Islet of Langerhans (tissue), 1 donor: ENCODE results near the gene ATP5PD.
"Not testable (repeated sequence)": the region's sequence is repeated elsewhere in the genome, so short reads cannot be mapped to it uniquely, and the experiment has no call there.

ENCODE experiments used
- FAIRE-seq: peaks from one replicate; lab custom pipeline; 2011; peaks lifted over from hg19 to GRCh38; lab: Jason Lieb, UNC

ATP5PD gene

DNA sequence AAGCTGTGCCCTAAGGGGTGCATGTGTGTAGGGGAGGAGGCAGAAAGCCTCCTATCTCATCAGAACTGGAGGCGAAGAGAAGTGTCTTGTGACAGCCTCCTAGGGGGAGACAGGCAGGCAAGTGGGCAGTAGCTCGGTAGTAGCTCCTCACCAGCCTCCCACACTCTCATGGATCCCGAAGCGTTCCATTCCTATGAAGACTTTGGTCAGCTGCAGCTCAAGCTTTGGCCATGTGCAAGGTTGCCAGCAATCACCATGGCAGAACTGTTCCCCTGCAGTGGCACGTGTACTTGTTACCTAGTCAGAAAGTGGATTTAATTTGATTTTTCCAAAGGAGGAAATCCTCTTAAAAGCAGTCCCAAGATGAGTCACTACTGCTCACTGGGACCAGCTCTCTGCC lies 27.6 kb downstream of the ATP5PD start:
- no peak for FAIRE-seq

DNA sequence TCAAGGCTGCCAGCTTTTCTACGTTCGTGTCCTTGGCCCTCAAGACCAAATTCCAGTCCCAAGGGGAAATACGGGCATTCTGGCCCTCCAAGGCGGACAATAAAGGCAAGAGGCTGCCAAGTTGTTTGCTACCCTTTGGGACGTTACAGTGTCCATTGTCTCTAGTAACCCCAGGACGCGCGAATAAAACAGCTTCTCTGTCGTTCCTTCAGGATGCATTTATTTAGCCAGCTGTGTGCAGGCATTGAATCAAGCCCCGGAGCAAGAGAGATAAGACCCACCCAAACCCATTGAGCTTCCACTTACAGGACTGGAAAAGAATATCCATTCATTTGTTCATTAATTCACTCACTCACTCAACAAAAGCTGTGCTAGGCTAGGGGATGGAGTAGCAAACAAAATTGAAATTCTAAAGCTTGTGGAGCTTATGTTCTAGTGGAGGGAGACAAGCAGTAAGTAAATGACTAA lies 33.6 kb downstream of the ATP5PD start:
- FAIRE-seq, result no peak

DNA sequence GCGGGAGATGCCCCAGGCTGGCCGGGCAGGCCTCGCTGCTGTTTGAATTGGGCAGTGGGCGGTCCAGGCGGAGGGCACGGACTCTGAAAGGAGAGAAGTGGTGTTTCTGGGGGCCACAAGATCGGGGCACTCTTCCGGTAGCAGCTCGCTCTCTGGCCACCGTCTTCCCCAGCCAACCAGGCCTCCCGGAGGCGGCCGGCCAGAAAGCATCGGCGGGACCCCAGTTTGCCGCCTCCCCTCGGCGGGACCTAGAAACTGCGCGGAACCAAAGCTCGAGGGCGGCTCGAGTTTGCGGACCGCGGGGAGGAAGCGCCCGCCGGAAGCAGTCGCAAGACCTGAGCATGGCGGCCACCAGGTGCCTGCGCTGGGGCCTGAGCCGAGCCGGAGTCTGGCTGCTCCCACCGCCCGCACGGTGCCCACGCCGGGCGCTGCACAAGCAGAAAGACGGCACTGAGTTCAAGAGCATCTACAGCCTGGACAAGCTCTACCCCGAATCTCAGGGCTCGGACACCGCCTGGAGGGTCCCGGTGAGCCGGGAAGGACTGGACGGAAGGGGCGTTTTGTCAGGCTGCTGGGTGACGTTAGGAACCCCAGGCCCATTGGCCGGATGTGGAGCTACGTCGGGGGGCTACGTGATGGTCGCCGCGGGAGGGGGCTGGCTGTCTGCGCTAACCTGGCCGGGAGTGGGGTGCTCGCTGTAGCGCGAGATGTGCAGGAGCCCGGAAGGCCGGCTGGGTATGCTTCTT lies 34.2 kb downstream of the ATP5PD start, which contains the start of gene MRPL58:
TSS of gene MRPL58 (plus strand) at position 325 of the 746 bp plus-strand sequence. CDS start at position 342, 17 bp downstream.
- no peak for FAIRE-seq

DNA sequence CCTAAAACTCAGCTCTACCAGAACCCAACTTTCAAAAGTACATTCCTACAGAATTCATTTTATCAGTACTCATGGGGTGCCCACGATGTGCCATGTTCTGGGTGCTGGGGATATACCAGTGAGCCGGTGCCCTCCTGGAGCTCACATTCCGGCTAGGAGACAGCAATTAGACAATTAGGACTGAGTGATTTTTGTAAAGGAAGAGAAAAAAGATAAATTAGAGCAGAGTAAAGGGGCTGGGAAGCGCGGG lies 34.7 kb downstream of the ATP5PD start:
- no peak for FAIRE-seq

DNA sequence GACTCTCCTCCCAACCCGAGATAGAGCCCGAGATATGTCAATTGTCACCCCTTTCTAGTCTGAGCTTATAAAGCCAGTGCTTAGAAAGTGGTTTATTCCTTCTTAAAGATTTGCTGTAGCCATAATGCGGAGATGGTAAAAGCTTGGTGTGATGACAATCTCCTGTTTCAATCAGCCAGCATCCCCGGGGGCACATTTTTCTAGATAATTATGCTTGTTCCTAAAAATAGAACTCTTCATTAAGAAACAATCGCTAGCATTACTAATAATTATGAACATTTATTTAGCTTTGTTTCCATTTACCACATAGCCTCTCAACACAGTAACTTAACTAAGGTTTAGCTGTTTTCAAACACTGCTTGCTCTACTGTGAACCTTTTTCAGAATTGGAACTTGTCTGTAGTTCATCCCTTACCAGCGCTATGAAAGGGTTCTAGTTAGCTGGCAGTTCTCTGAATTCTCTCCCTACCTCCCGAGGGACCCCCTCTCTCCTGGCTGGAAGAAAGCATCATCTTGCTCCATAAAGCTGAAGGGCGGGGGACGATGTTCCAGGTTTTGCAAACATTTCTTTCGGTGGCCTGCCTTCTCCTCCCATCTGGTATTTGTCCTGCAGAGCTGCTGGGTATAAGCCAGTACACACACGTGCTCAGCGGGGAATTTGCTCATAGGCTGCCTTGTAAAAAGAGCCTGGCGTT lies 35.2 kb downstream of the ATP5PD start:
- no peak for FAIRE-seq

DNA sequence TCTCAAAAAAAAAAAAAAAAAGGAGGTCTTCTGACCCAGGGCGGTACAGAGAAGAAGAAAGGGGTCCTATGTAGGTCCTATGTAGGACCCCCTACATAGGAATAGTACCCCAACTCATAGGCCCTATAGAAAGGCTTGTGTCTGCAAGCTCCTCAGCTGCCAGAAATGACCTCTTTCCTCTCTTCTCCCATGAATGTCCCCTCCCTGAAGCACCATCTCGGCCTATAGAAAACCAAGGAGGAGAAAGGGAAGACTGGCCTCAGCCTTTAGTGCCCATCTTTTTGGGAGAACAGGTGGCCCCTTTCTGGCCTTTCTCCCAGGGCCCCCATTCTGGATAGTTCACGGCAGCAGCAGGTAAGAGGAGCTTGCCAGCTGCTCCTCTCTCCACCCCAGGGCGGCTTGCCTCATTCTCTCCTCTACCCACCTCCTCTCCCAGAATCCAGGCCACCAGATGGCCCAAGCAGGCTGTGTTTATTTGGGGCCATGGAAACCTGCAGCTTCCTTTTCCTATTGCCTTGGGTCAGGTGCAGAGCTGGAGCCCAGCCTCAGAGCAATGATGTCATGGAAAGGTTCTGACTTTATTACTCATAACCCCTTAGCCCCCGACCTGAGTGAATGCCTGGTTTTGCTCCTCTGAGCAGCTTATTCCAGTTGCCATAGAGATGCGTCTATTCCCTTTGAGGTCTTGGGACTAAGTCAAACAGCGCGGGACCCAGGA lies 35.9 kb downstream of the ATP5PD start:
- FAIRE-seq, result no peak

DNA sequence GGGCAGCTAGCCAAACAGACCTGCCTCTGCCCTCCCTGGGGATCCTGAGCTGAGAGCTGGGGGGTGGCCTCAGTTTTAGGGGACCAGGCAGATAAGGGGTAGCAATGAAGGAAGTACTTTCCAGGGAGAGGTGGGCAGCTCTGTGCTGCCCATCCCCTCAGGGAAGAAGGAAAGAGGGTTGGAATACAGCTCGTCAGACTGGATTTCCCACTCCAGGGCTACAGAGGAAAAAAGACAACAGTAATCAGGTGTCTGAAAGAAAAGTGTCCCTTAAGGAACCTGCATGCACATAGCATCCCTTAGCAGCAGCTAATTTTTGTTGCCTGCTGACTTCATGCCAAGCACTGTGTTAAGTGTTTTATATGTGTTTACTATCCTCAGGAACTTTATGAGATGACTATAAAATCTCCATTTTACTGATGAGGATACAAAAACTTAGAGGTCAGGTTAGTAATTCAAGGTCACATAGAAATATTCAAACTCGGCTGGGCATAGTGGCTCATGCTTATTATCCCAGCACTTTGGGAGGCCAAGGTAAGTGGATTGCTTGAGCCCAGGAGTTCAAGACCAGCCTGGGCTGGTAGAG lies 37.5 kb downstream of the ATP5PD start:
- FAIRE-seq, result no peak

DNA sequence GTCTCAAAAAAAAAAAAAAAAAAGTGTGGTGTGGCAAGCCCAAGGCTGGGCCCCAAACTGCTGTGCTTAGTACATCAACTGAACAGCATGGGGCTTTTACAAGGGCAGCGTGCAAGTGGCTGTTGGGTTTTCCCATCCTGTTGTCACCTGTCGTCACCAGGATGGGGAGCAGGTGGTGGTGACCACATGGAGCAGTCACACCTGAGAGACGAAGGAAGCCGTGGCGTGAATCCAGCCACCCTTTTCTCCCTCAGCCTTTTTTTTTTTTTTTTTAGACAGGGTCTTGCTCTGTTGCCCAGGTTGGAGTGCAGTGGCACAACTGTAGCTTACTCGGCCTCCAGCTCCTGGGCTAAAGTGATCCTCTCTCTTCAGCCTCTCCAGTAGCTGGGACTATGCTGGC lies 38.4 kb downstream of the ATP5PD start:
- FAIRE-seq, result no peak

DNA sequence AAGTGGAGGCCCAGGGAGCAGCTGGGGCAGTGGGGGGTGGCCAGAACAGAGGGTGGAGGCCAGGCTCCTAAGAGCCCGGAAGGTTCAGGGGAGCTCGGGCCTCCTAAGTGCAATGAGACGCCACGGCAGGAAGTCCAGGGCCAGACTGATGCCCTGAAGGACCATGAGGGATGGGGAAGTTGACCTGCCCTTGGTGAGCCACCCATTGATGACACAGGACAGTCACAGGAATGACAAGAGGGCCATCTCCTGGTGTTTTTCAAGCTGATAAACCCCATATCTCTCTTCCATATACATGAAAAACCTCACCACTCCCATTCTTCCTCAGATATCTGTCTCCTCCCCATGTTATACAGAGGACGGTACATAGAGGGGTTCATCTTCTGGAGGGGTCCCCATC lies 40.1 kb downstream of the ATP5PD start:
- FAIRE-seq, result no peak

DNA sequence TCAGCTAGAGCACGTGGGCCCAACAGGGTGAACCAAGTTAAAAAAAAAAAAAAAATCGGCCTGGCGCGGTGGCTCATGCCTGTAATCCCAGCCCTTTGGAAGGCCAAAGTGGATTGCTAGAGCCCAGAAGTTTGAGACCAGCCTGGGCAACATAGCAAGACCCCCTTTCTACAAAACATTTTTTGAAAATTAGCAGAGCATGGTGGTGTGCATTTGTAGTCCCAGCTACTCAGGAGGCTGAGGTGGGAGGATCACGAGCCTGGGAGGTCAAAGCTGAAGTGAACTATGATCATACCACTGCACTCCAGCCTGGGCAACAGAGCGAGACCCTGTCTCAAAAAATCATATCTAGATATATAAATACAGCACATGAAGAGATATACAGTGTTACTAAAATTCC lies 40.7 kb downstream of the ATP5PD start:
- FAIRE-seq, result not testable (repeated sequence)

DNA sequence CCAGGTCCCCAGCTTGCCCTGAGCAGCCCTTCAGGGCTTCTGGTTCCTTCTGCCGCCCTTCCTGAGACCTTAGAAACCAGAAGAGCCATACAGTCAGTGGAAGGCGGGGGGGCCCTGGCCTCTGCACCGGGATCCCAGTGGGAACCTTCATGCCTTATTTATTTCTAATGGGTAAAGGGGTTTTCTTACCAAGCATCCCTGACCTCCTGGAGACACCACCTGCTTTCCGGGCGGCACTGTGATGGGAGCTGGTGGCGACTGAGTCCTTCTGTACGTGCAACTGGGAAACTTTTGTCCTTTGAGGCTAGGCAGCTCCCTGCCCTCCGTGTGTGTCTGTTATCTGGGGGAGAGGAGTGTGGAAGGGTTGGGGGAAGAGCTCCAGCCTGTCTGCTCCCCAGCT lies 41.5 kb downstream of the ATP5PD start:
- no peak for FAIRE-seq

DNA sequence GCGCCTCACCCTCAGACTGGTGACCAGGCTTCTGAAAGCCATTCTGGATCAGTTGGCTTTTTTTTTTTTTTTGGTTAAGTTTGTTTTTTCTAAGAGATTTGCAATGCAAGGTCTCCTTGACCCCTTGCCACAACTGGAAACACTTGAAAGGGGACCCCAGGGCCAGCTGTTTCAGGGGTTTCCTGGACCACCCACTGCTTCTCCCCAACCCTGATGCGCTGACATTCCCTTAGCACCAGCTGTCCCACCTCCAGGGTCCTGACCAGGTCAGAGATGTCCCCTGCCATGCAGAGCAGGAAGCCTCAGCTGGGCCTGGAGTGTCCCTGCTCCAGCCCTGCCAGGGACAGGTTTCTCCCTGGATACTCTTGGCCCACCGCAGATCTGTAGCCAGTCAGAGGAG lies 42.4 kb downstream of the ATP5PD start:
- FAIRE-seq, result no peak

DNA sequence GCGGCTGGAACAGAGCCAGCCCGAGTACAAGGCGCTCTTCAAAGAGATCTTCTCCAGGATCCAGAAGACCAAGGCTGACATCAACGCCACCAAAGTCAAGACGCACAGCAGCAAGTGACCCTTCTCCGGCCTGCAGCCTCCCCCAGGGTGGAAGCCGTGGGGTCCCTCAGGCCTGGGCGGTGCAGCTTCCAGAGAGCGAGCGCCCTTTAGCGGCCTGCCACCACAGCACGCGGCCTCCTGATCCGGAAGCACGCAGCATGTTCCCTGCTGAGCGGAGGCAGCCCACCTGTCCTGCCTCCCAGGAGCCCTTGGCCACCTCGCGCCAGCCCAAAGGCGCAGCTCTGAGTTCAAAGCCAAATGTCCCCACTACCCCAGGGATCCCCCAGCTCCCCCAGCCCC lies 42.8 kb downstream of the ATP5PD start:
- no peak for FAIRE-seq

DNA sequence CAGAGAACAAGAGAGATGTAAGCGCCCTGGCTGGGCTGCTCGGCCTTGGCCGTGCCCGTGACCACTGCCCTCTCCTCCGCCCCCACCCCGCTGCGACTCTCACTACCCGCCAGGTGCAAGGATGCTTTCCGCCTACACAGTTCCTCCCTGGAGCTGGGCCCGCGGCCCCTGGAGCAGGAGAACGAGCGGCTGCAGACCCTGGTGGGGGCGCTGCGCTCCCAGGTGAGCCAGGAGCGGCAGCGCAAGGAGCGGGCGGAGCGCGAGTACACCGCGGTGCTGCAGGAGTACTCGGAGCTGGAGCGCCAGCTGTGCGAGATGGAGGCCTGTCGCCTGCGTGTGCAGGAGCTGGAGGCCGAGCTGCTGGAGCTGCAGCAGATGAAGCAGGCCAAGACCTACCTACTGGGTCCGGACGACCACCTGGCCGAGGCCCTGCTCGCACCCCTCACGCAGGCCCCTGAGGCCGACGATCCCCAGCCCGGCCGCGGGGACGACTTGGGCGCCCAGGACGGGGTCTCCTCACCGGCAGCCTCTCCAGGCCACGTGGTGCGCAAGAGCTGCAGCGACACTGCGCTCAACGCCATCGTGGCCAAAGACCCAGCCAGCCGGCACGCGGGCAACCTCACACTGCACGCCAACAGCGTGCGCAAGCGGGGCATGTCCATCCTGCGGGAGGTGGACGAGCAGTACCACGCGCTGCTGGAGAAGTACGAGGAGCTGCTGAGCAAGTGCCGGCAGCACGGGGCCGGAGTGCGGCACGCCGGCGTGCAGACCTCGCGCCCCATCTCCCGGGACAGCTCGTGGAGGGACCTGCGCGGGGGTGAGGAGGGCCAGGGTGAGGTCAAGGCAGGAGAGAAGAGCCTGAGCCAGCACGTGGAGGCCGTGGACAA lies 43.5 kb downstream of the ATP5PD start:
- FAIRE-seq, result no peak

DNA sequence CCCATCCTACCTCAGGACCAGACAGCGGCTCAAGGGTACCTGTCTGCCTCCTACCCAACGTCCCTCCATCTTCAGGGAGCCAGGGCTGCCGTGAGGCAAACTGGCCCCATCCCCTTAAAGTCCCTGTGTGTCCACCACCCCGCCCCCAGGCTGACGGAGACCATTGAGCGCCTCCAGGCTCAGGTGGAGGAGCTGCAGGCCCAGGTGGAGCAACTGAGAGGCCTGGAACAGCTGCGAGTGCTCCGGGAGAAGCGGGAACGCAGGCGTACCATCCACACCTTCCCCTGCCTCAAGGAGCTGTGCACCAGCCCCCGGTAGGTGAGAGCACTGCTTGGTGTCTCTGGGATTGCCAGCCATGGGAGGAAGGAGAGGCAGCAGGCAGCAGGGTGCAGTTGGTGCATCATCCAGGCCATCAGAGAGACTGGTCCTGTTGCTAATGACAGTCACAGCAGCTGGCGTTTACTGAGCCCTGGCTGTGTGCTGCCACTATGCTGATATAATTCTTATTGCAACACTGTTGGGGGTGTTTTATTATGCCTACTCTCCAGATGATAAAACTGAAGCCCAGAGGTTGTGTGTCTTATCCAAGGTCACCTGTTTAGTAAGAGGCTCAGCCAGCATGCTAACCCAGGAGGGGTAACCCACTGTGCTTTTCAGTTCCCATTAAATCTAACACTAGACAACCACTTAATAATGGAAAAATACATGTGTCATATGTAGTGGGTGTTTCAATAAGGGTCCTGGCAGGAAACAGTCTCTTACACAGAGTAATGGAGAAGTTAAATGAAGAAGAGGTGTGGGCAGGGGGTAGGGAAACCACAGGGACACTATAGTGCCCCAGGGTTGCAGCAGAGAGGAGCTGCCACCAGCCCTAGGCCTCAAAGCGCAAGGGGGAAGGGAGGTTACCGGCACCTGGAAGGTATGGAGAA lies 44.6 kb downstream of the ATP5PD start:
- no peak for FAIRE-seq

DNA sequence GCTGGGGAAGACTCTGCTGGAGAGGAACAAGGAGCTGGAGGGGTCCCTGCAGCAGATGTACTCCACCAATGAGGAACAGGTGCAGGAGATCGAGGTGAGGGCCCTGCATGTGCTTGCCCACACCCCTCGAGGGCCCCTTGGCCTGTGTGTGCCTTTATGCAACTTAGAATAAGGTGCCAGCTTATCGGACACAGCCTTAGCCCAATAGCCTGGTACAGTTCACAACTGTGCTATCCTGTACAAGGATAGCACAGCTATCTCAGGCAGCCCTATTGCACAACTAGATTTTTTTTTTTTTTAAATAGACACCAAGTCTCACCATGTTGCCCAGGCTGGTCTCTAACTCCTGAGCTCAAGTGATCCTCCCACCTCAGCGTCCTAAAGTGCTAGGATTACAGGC lies 47.2 kb downstream of the ATP5PD start:
- FAIRE-seq, result no peak

DNA sequence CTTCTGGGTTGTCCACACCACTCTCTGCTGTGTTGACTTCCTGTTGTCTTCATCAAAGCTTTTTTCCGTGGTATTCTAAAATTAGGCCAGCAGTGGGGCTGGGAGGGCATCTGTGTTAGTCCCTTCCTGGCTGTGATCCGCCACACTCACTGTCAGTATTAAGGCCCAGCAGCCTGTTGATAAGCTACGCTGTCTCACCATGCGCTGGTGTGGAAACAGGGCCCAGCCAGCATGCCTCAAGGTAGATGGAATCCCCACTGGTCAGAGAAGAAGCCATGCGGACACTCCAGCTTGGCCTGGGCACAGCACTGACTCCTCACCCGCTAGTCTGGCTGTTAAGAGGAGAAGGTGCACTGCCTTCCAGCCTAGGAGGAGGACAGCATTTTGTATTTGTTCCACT lies 48.0 kb downstream of the ATP5PD start:
- no peak for FAIRE-seq

DNA sequence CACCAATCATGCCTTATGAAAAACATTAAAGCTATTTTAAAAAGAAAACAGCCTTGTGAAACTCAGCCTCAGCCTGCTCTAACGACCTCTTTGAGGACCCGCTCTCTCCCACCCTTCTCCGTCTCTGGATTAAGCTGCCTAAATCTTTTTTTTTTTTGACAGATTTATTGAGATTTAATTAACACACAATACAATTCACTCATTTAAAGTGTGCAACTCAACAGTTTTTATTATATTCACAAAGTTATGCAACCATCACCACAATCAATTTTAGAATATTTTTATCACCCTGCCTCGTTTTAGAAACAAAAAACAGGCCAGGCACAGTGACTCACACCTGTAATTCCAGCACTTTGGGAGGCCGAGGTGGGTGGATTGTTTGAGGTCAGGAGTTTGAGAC lies 50.9 kb downstream of the ATP5PD start:
- FAIRE-seq, result no peak

DNA sequence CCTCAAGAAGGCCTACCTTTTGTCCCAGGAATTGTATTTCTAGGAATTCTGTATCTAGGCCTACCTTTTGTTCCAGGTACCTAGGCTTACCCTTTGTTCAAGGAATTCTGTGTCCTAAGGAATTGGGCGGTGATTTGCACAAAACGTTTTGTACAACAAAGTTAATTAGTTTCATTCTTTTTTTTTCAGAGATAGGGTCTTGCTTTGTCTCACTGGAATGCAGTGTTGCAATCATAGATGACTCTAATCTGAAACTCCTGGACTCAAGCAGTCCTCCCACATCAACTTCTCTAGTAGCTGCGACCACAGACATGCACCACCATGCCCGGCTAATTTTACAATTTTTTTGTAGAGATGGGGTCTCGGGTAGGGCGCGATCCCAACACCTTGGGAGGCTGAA lies 52.3 kb downstream of the ATP5PD start:
- FAIRE-seq, result no peak

DNA sequence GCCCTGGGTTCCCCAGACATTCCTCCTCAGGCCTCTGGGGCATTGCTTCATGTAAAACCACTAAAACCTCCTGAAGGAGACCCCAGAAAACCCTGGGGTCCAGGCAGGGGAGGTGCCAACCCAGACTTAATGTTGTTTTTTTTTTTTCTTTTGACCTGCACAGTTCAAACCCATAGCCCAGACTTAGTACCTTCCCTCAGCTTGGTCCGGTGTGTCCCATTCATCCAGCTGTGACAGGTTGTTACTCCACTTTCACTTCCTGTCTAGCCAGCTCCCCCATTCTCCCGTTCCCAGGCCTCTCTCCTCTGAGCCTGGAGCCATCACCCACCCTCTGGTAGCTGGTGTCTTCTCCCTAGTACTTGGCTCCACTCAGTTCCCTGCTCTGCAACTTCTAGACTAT lies 54.5 kb downstream of the ATP5PD start:
- no peak for FAIRE-seq

DNA sequence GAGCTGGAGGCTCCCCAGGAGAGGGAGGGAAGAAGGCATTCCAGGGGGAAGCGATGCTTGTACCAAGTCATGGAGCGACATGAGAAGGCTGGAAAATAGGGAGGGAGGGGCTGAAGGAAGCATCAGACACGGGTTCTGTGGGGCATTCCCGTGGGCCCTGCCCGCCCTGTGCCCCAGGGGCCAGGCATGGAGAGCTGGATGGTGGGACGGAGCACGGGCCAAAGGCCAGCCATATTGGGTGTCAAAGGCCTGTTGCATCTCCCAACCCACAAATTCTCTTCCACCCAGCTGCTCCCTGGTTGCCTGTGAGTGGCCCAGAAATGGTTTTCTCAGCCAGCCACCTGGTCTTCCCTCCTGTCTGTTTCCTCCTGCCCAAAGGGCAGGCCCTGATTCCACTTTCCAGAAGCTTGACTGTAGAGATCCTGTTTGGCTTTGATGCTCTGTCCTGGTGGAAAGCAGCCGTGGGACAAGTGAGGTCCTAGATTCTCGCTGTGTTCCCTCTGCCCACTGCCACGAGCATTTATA lies 56.1 kb downstream of the ATP5PD start:
- FAIRE-seq, result no peak
